ENCODE measurements around the gene ASZ1.

ASZ1 gene

GRCh38 chr7:117401293-117402002 is 25.8 kb downstream of the ASZ1 start:
- DNase-seq: no peak

- no peak for DNase-seq
These were observed 27.4 kb downstream of the ASZ1 start for GRCh38 chr7:117399820-117400422.

GRCh38 chr7:117395743-117396142 is 31.6 kb downstream of the ASZ1 start:
- no peak for DNase-seq

GRCh38 chr7:117393781-117394180 is 33.5 kb downstream of the ASZ1 start:
- no peak for DNase-seq

GRCh38 chr7:117389871-117390270 is 37.4 kb downstream of the ASZ1 start:
- DNase-seq: no peak

DNA sequence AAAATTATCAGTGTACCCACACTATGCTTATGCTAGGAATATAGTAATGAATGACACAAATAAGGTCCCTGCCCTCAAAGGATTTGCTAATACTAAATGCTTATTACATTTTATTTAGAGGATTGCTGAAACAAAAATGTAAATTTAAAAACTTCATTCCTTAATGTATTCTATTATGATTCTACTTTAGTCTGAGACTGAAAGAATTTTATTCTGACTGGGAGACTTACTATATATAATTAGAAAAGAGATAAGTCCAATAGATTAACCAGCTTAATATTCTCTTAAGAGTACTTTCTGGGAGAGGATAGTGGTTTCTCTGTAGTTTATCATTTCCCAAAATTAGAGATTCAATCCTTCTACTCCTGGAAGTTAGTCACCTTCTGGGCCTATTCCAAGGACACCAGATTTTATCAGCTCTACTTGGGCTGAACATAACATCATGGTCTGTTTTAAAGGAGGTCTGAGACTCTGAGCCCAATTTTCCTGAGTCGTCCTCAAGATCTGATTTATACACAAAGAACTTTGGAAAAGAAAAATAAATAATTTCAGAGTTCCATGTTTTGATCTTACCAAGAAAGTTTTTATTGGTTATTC is 41.1 kb downstream of the ASZ1 start:
- DNase-seq: no peak

- no peak for DNase-seq
These were observed 41.8 kb downstream of the ASZ1 start for GRCh38 chr7:117385363-117386109.

- no peak for DNase-seq
These were observed 42.5 kb downstream of the ASZ1 start for GRCh38 chr7:117384688-117385362.

- no peak for DNase-seq
These were observed 43.7 kb downstream of the ASZ1 start for GRCh38 chr7:117383483-117384189.

GRCh38 chr7:117383046-117383445 is 44.2 kb downstream of the ASZ1 start:
- no peak for DNase-seq

DNA sequence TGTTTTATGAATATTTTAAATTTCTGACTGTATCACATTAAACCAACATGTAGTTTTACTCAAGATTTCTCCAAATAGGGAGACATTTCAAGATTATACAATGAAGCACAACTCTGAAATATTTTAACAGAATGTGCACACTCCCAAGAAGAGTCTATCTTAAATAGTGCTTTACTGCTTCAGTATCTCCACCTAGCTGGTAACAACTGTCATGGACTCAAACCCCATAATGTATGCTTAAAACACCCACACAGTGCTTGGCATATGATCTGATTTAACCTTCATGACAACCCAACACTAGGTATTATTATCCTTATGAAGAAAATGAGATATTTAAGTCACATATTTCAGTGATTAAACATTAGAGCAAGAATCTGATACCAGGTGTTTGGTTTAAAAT is 45.9 kb downstream of the ASZ1 start:
- DNase-seq: no peak

GRCh38 chr7:117375380-117375779 is 51.9 kb downstream of the ASZ1 start:
- no peak for DNase-seq

DNA sequence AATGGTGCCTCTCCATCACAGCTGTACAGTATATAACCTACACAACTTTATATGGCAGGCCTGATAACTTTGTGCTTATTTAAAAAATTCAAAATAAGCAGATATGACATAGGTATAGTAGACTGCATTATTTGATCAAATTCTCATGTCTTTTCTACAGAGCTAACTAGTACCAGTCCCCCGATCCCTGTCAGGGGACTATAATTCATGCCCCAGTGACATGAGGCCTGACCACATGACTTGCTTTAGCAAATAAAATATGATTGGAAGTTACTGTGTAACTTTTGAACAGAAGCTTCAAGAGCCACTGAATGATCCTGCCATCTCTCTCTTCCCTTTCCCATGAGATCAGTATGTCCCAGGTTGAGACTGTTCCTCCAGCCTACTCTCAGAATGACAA is 55.2 kb downstream of the ASZ1 start:
- DNase-seq: no peak

DNA sequence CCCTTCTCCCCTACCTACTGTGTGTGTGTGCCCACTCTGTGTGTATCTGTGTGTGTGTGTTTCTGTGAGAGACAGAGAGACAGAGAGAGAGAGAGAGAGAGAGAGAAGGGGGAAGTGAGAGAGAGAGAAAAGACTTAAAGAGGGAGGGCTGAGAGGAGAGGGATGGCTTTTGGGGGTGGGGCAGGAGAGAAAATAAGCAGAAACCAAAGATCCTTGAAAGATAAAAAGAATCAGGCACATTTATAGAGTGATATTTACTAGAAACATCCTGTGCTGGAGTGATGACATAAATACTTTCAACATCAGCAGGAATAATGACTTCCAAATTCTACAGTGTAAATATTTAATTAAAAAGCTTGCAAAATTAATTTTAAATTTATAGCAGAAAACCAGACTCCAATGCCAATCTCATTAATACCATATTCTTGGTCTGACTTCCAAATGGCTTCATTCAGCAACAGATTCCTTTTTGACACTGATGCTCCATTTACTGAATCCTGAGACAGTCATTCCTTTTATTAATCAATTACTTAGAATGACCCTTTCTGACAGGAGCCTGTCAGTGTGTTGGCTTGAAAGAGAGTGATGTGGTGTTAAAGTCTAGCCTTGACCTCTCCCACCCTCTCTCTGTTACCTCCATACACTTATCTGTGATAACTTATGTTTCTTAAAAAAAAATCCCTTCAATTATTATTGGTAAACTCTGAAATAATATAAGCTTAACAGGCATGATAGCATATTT is 62.8 kb downstream of the ASZ1 start:
- DNase-seq: no peak

GRCh38 chr7:117362294-117362888 is 64.9 kb downstream of the ASZ1 start:
- no peak for DNase-seq

DNA sequence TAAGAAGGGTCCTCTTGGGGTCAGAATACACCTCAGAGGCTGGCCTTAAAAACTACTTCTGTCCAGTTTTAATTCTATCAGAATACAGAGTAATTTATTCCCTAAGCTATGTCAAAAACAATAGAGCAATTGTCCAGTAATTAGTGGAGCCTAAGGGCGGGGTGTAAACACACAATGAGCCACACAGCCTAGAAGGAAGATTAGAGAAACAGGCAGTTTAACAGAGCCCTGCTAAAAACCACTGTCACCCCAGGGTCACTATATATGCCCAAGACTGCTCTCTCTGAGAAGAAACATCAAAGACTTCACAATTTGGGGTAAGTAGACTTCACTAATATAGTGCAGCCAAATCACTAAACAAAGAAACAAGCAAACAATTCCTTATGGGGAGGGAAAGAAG is 77.3 kb downstream of the ASZ1 start:
- DNase-seq: no peak

DNA sequence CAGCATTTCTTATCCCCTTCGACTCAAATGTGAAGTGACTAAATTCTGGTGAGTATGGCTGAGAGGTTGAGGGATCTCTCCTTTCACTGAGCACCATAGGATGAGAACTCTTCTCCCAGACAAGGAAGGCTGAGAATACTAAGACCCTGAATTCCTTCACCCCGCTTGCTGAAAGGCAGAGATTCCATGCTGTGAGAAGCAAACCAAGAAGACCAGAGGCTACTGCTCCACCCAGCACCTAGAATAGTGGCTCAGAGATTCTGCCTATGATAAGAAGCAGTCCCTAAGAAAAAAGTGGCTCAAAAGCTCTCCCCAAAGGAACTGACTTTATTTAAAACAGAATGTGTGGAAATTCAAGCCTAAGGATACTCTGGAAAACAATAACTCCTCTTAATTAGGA is 77.7 kb downstream of the ASZ1 start:
- DNase-seq: no peak

DNA sequence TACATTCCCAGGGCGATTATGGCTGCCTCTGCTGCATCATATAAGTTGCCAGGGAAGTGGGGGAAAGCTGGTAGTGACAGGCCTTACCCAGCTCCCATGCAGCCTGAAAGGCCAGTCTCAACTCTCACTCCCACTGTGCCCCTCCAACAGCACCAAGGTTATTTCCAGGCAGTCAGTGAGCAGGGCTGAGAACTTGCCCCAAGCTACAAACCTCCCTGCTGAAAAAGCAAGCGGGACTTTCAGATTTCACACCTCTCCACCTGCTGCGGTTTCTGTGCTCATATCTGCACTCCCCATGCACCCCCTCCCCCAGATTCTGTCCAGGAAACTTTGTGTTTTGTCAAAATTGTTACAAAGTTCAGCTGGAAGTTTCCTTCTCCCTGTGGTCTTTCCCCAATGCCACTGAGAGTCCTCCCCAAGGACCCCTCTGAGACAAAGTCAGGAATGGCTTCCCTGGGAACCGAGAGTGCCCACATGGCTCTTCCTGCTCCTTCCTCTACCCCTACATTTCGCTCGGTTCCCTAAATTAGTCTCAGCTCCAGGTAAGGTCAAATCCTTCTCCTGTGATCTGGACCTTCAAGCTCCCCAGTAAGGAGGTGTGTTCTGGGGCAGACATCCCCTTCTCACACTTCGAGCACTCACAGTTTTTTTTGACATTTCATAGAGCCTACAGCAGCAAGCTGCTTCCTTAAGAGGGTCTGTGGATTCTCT is 79.2 kb downstream of the ASZ1 start:
- DNase-seq: no peak

GRCh38 chr7:117347480-117347879 is 79.8 kb downstream of the ASZ1 start:
- no peak for DNase-seq

DNA sequence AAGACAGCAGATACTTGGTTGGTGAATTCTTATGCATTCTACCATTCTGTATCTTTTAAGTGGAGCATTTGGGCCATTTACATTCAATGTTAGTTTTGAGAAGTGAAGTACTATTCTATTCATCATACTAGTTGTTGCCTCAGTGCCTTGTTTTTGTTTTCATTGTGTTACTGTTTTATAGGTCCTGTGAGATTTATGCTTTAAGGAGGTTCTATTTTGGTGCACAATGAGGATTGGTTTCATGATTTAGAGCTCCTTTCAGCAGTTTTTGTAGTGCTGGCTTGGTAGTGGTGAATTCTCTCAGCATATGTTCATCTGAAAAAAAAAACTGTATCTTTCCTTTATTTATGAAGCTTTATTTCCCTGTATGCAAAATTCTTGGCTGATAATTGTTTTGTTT is 81.1 kb downstream of the ASZ1 start:
- no peak for DNase-seq

DNA sequence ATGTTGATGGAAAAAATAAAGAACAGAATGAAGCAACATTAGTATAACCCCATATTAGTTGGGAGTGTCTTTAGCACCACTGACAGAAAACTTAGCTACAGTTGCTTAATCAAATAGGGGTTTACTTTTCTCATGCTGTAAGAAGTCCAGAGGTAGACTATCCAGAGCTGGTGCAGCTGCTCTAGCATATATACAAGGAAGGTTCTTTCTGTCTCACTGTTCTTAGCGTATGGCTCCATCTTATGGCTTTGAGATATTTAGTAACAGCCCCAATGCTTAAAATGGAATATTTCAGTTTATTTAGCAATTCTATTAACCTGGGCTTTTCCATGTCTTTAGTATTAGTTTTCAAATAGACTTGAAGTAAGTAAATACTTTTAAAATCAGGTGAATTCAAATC is 89.3 kb downstream of the ASZ1 start:
- no peak for DNase-seq

Measured in CD4-positive, alpha-beta T cell treated with Interleukin-17A for 1 hour (primary cell).